Measurements from ENCODE around the gene MED8.

DNA sequence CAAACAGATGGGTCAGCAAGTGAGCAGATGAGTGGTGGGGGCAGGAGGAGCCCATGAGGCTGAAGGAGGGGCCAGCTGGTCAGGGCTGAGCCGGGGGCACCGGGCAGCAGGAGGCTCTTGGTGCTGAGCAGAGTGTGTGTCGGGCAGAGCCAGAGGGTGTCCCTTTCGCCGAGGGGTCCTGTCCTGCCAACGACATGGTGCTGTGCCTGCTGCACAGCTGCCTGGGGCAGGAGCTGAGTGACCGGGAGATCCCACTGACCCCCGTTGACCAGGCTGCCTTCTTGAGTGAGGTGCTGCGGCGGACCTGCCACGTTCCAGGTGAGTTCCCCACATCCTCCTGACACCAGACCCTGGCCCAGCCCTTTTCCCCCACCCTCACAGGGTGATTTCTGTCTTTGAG is 36.6 kb upstream of the MED8 start:
- TF ChIP-seq POLR2AphosphoS5 (IDR thresholded peaks at IDR 0.05; ENCODE audit: low read depth, low read length) (no peak), USF2 (IDR thresholded peaks at IDR 0.05; ENCODE audit: low read length) (no peak), RFX5 (IDR thresholded peaks at IDR 0.05; ENCODE audit: borderline replicate concordance, low read depth, low read length) (no peak), EP300 (IDR thresholded peaks at IDR 0.05; ENCODE audit: borderline replicate concordance in 1 of 2, low read depth in 2 of 2, low read length in 2 of 2) (no peak), CHD1 (IDR thresholded peaks at IDR 0.05; ENCODE audit: low read depth, low read length) (no peak), POLR2A (IDR thresholded peaks at IDR 0.05; ENCODE audit: control extremely low read depth in 1 of 2, low read depth in 2 of 2, low read length in 2 of 2) (no peak), TAF1 (IDR thresholded peaks at IDR 0.05; ENCODE audit: low read depth, low read length) (no peak), YY1 (IDR thresholded peaks at IDR 0.05; ENCODE audit: low read depth, low read length) (no peak), CREB1 (IDR thresholded peaks at IDR 0.05) (no peak), JUN (IDR thresholded peaks at IDR 0.05; ENCODE audit: low read depth, low read length) (no peak), SRF (IDR thresholded peaks at IDR 0.05; ENCODE audit: low read depth, low read length) (no peak), PHF8 (conservative IDR thresholded peaks at IDR 0.05; ENCODE audit: low read depth, low read length) (no peak)
- TF ChIP-seq, protein P1, sequence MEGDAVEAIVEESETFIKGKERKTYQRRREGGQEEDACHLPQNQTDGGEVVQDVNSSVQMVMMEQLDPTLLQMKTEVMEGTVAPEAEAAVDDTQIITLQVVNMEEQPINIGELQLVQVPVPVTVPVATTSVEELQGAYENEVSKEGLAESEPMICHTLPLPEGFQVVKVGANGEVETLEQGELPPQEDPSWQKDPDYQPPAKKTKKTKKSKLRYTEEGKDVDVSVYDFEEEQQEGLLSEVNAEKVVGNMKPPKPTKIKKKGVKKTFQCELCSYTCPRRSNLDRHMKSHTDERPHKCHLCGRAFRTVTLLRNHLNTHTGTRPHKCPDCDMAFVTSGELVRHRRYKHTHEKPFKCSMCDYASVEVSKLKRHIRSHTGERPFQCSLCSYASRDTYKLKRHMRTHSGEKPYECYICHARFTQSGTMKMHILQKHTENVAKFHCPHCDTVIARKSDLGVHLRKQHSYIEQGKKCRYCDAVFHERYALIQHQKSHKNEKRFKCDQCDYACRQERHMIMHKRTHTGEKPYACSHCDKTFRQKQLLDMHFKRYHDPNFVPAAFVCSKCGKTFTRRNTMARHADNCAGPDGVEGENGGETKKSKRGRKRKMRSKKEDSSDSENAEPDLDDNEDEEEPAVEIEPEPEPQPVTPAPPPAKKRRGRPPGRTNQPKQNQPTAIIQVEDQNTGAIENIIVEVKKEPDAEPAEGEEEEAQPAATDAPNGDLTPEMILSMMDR (IDR thresholded peaks at IDR 0.05; ENCODE audit: control extremely low read depth in 1 of 3, insufficient read depth in 1 of 3, low read depth in 1 of 3, low read length in 3 of 3): no peak

Data from H1 (cell line).